WTC11 (cell line): ENCODE results near the gene OR2AK2.

Experiments used
- ATF1 ChIP-seq: sonication (generic); formaldehyde crosslinking; IDR thresholded peaks from 2 replicates; pipeline ENCODE4 v1.8.1; 2023; ENCODE audit warnings: mild to moderate bottlenecking, moderate library complexity, missing genetic modification reagents
- CTCF ChIP-seq: fragments of 200-600 bp; IDR thresholded peaks from 2 replicates; pipeline ENCODE4 v1.8.0; 2022; ENCODE audit warnings: antibody characterized with exemption
- ETV6 ChIP-seq: sonication (generic); formaldehyde crosslinking; IDR thresholded peaks from 2 replicates; pipeline ENCODE4 v1.8.1; 2022; ENCODE audit warnings: mild to moderate bottlenecking, missing genetic modification reagents
- FOXJ3 ChIP-seq: sonication (generic); formaldehyde crosslinking; IDR thresholded peaks from 2 replicates; pipeline ENCODE4 v1.9.0; 2021; ENCODE audit warnings: missing genetic modification reagents, mild to moderate bottlenecking, borderline replicate concordance
- FOXP1 ChIP-seq: sonication (generic); formaldehyde crosslinking; IDR thresholded peaks from 2 replicates; pipeline ENCODE4 v1.8.0; 2022; ENCODE audit warnings: missing genetic modification reagents, mild to moderate bottlenecking, moderate library complexity, borderline replicate concordance
- NR2C2 ChIP-seq: sonication (generic); formaldehyde crosslinking; IDR thresholded peaks from 2 replicates; pipeline ENCODE4 v1.8.0; 2022; ENCODE audit warnings: mild to moderate bottlenecking, missing genetic modification reagents
- RORB ChIP-seq: fragments of 250-450 bp; sonication (Bioruptor Pico); IDR thresholded peaks from 2 replicates; pipeline ENCODE4 v1.9.0; 2021; ENCODE audit warnings: mild to moderate bottlenecking
- TEAD4 ChIP-seq: sonication (generic); formaldehyde crosslinking; IDR thresholded peaks from 2 replicates; pipeline ENCODE4 v1.8.0; 2022; ENCODE audit warnings: mild to moderate bottlenecking, missing genetic modification reagents
- ZNF138 ChIP-seq: sonication (generic); formaldehyde crosslinking; conservative IDR thresholded peaks from 2 replicates; pipeline ENCODE4 v1.8.1; 2022; ENCODE audit warnings: mild to moderate bottlenecking, moderate library complexity, missing genetic modification reagents
- TF ChIP-seq, protein P1 (sequence below): sonication (generic); formaldehyde crosslinking; IDR thresholded peaks from 2 replicates; pipeline ENCODE4 v1.8.0; 2023; ENCODE audit warnings: mild to moderate bottlenecking, missing genetic modification reagents
- TF ChIP-seq, protein P2 (sequence below): fragments of 250-450 bp; sonication (Bioruptor Pico); IDR thresholded peaks from 2 replicates; pipeline ENCODE4 v2.1.2; 2022; ENCODE audit warnings: mild to moderate bottlenecking, moderate library complexity
- TF ChIP-seq, protein P3 (sequence below): sonication (generic); formaldehyde crosslinking; IDR thresholded peaks from 2 replicates; pipeline ENCODE4 v1.8.1; 2023; ENCODE audit warnings: mild to moderate bottlenecking, missing genetic modification reagents
- TF ChIP-seq, protein P4 (sequence below): sonication (generic); formaldehyde crosslinking; IDR thresholded peaks from 2 replicates; pipeline ENCODE4 v1.8.0; 2022; ENCODE audit warnings: mild to moderate bottlenecking, missing genetic modification reagents

- no peak for TF ChIP-seq CTCF
- no peak for TF ChIP-seq ATF1 (CRISPR knock-in tag)
- no peak for TF ChIP-seq TEAD4 (CRISPR knock-in tag)
- TF ChIP-seq ETV6 (CRISPR knock-in tag) = no peak
- TF ChIP-seq, protein P1, sequence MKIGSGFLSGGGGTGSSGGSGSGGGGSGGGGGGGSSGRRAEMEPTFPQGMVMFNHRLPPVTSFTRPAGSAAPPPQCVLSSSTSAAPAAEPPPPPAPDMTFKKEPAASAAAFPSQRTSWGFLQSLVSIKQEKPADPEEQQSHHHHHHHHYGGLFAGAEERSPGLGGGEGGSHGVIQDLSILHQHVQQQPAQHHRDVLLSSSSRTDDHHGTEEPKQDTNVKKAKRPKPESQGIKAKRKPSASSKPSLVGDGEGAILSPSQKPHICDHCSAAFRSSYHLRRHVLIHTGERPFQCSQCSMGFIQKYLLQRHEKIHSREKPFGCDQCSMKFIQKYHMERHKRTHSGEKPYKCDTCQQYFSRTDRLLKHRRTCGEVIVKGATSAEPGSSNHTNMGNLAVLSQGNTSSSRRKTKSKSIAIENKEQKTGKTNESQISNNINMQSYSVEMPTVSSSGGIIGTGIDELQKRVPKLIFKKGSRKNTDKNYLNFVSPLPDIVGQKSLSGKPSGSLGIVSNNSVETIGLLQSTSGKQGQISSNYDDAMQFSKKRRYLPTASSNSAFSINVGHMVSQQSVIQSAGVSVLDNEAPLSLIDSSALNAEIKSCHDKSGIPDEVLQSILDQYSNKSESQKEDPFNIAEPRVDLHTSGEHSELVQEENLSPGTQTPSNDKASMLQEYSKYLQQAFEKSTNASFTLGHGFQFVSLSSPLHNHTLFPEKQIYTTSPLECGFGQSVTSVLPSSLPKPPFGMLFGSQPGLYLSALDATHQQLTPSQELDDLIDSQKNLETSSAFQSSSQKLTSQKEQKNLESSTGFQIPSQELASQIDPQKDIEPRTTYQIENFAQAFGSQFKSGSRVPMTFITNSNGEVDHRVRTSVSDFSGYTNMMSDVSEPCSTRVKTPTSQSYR = no peak
- TF ChIP-seq, protein P2, sequence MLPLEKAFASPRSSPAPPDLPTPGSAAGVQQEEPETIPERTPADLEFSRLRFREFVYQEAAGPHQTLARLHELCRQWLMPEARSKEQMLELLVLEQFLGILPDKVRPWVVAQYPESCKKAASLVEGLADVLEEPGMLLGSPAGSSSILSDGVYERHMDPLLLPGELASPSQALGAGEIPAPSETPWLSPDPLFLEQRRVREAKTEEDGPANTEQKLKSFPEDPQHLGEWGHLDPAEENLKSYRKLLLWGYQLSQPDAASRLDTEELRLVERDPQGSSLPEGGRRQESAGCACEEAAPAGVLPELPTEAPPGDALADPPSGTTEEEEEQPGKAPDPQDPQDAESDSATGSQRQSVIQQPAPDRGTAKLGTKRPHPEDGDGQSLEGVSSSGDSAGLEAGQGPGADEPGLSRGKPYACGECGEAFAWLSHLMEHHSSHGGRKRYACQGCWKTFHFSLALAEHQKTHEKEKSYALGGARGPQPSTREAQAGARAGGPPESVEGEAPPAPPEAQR (CRISPR knock-in tag) = no peak
- no peak for TF ChIP-seq FOXJ3
- TF ChIP-seq, protein P3, sequence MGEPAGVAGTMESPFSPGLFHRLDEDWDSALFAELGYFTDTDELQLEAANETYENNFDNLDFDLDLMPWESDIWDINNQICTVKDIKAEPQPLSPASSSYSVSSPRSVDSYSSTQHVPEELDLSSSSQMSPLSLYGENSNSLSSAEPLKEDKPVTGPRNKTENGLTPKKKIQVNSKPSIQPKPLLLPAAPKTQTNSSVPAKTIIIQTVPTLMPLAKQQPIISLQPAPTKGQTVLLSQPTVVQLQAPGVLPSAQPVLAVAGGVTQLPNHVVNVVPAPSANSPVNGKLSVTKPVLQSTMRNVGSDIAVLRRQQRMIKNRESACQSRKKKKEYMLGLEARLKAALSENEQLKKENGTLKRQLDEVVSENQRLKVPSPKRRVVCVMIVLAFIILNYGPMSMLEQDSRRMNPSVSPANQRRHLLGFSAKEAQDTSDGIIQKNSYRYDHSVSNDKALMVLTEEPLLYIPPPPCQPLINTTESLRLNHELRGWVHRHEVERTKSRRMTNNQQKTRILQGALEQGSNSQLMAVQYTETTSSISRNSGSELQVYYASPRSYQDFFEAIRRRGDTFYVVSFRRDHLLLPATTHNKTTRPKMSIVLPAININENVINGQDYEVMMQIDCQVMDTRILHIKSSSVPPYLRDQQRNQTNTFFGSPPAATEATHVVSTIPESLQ (CRISPR knock-in tag) = no peak
- no peak for TF ChIP-seq NR2C2 (CRISPR knock-in tag)
- TF ChIP-seq, protein P4, sequence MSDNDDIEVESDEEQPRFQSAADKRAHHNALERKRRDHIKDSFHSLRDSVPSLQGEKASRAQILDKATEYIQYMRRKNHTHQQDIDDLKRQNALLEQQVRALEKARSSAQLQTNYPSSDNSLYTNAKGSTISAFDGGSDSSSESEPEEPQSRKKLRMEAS = no peak
- no peak for TF ChIP-seq FOXP1 (CRISPR knock-in tag)
- TF ChIP-seq RORB (CRISPR knock-in tag) = no peak
- no peak for TF ChIP-seq ZNF138 (CRISPR knock-in tag)
These were observed 31.0 kb upstream of the OR2AK2 start for GRCh38 chr1:247933989-247934388.
